A172 (cell line): ENCODE results near the gene FBXO31. TPM values are rescaled to one million over a fixed set of nuclear protein-coding genes. Genes with fewer than 3 reads are reported as not detected.

Experiments used
- DNase-seq: peaks from one replicate; pipeline ENCODE4 v3.0.0-alpha.2; 2015; ENCODE audit warnings: low spot score
- total RNA-seq: library from RNA; depleted of rRNA; stranded (reverse); fragments of >200 nt; shearing (Covaris generic); gene quantifications from 2 replicates; pipeline ENCODE4 v1.2.3, GENCODE V29; 2014; rRNA removed

The FBXO31 gene
- total RNA-seq, 1 experiment from 2014 or later: 18.4 TPM

DNA sequence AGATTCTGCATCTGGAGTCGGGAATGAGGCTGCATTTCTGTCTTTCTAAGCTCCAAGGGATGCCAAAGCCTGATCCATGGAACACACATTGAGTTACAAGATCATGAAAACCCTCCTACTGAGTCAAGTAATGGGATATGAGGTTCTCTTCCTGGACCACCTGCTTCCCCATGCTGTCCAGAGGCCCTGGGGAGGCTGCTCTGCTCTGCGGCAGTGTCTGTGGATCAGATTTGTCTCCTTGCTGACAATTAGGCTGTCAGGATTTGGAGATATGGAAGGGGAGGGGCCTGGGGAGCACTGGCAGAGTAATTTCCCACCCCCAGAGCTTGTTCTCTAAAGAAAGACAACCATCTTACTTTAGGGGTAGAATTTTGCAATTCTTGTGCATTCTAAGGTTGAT is 99.4 kb downstream of the FBXO31 start:
- no peak for DNase-seq

DNA sequence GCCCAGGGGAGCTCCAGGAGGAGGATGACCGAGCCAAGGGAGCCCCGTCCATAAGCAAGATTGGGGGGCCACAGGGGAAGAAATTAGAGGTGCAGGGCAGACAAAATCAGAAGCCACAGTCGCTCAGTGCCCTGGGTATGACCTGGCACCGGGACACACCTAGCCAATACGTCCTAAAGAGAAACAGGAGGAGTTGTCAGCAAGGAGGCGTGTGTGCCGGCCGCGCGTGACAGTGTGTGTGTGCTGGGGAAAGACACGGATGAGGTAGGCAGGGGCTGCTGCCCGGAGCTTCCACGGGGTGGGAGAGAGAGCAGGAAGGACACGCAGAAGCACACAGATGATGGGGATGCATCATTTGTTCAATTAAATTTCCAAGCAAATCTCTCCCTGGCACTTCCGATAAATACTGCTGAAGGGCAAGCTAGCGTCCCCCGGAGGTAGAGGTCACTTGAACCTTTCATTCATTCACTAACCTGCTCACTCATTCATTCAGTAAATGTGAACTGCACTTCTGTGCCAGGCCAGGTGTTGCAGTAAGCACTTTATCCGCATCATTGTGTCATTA is 104.4 kb downstream of the FBXO31 start:
- no peak for DNase-seq

DNA sequence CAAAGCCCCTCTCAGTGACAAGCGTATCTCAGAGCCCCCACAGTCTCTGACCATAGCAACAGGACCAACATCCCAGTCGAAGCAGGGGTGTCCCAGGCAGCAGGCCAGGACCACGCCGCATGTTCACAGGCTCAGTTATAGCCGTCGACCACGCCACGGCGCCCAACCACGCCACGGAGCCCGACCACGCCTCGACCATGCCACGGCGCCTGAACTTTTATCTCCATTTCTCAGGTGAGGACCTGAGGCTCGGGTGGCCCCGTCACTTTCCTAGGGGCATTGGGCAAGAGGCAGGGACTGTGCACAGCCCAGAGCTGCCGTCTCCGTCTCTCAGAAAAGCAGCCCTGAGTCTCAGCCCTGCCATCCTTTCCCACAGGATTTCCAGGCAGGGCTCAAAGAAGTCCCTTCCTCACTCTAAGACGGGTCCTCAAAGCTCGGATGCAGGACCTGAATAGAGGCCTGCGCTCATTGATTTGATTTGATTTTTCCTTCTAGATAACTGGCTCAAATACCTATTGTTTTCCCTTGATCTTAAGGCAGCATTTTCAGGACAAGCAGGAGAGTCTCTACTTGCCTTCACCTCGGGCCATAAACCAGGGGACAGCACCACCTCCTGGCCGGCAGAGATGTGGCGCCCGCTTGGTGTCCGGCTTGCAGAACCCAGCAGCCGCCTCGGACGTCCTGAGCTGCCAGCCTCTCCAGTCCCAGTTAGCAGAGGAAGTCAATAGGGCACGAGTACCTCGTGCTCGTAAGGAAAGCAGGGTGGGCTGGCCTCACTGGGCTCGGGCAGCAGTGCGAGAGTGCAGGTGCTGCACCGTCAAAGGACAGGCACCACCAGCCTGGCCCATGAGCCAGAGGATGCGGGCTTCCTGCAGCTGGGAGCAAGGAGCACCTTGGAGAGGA is 105.1 kb downstream of the FBXO31 start:
- DNase-seq: peak; percentile 67

Other genes with a start within 250 kb of the FBXO31 start
- gene C16orf95, start 66.4 kb downstream of the FBXO31 start, total RNA-seq: 18.0 and 22.8 TPM in 2 replicates
- gene MAP1LC3B, start 8.6 kb upstream of the FBXO31 start, total RNA-seq: 27.4 and 35.9 TPM in 2 replicates
- 7.1 and 8.4 TPM in 2 replicates for gene ZCCHC14, start 109.2 kb upstream of the FBXO31 start, total RNA-seq
- gene JPH3, start 218.7 kb upstream of the FBXO31 start, total RNA-seq: 9.1 and 12.0 TPM in 2 replicates